Mesothelial cell of epicardium (in vitro differentiated cells): Measurements from ENCODE around the gene PLA2G6. TPM values are rescaled to one million over a fixed set of nuclear protein-coding genes. Genes with fewer than 3 reads are reported as not detected.

Experiments
- DNase-seq, 2 experiments: peaks; one replicate each; pipeline ENCODE4 v3.0.0; 2021; ENCODE audit warnings: low spot score in 2 of 2; ENCODE audit not compliant: unreplicated experiment in 2 of 2
- H3K27ac Mint-ChIP-seq: 2 replicates; pipeline ENCODE4 v1.8.0; 2021; ENCODE audit warnings: mixed read lengths
- H3K27me3 Mint-ChIP-seq: 2 replicates; pipeline ENCODE4 v1.8.0; 2021; ENCODE audit warnings: low read depth, mixed read lengths
- H3K36me3 Mint-ChIP-seq: 2 replicates; pipeline ENCODE4 v1.8.0; 2021; ENCODE audit warnings: mixed read lengths
- H3K4me1 Mint-ChIP-seq: 2 replicates; pipeline ENCODE4 v1.8.0; 2021; ENCODE audit warnings: mixed read lengths
- H3K4me3 Mint-ChIP-seq: 2 replicates; pipeline ENCODE4 v1.8.0; 2021; ENCODE audit warnings: mild to moderate bottlenecking, moderate library complexity, mixed read lengths
- H3K9me3 Mint-ChIP-seq: 2 replicates; pipeline ENCODE4 v1.8.0; 2021; ENCODE audit warnings: mixed read lengths
- CTCF ChIP-seq: fragments of 200-600 bp; sonication (generic); IDR thresholded peaks from one replicate; pipeline ENCODE4 v1.5.0; 2021; ENCODE audit warnings: antibody characterized with exemption; ENCODE audit not compliant: unreplicated experiment
- total RNA-seq: library from RNA; stranded (reverse); gene quantifications from 3 replicates; pipeline ENCODE4 v1.2.1, GENCODE V29; 2021

The PLA2G6 gene
- total RNA-seq, 1 donor from 2014 or later = 88.2 TPM

GRCh38 chr22:38135133-38135706 lies 46.4 kb downstream of the PLA2G6 start:
- H3K27me3 Mint-ChIP-seq = no peaks in the 10 kb centered on the region
- DNase-seq = no peak
- peak overlapping the region; percentile 44 for H3K27ac Mint-ChIP-seq
- H3K4me1 Mint-ChIP-seq = peaks cover 4% of the 10 kb centered on the region
- no peak for TF ChIP-seq CTCF
- peaks cover 4% of the 10 kb centered on the region for H3K9me3 Mint-ChIP-seq
- no peak overlapping the region for H3K4me3 Mint-ChIP-seq
- peaks cover 34% of the 10 kb centered on the region for H3K36me3 Mint-ChIP-seq

- Mint-ChIP-seq H3K9me3 (peaks cover 4% of the 10 kb centered on the region), H3K27ac (no peak overlapping the region), H3K27me3 (no peaks in the 10 kb centered on the region), H3K36me3 (peaks cover 30% of the 10 kb centered on the region), H3K4me3 (no peak overlapping the region), H3K4me1 (peaks cover 4% of the 10 kb centered on the region)
- no peak for TF ChIP-seq CTCF
- DNase-seq = no peak
These were observed 48.3 kb downstream of the PLA2G6 start for GRCh38 chr22:38133331-38133730.

GRCh38 chr22:38132794-38133193 lies 48.8 kb downstream of the PLA2G6 start:
- Mint-ChIP-seq H3K9me3 (peaks cover 4% of the 10 kb centered on the region), H3K27ac (no peak overlapping the region), H3K4me3 (no peak overlapping the region), H3K4me1 (peaks cover 4% of the 10 kb centered on the region), H3K27me3 (no peaks in the 10 kb centered on the region), H3K36me3 (peaks cover 28% of the 10 kb centered on the region)
- no peak for DNase-seq
- TF ChIP-seq CTCF = no peak

GRCh38 chr22:38132136-38132535 lies 49.5 kb downstream of the PLA2G6 start:
- H3K36me3 Mint-ChIP-seq = peaks cover 26% of the 10 kb centered on the region
- H3K4me3 Mint-ChIP-seq = no peak overlapping the region
- no peak for DNase-seq
- peaks cover 4% of the 10 kb centered on the region for H3K4me1 Mint-ChIP-seq
- no peaks in the 10 kb centered on the region for H3K27me3 Mint-ChIP-seq
- H3K27ac Mint-ChIP-seq = no peak overlapping the region
- peaks cover 4% of the 10 kb centered on the region for H3K9me3 Mint-ChIP-seq
- no peak for TF ChIP-seq CTCF

- Mint-ChIP-seq H3K4me3 (no peak overlapping the region), H3K4me1 (peaks cover 4% of the 10 kb centered on the region), H3K36me3 (peaks cover 25% of the 10 kb centered on the region), H3K9me3 (peaks cover 4% of the 10 kb centered on the region), H3K27me3 (no peaks in the 10 kb centered on the region), H3K27ac (no peak overlapping the region)
- no peak for DNase-seq
- TF ChIP-seq CTCF = no peak
These were observed 50.2 kb downstream of the PLA2G6 start for GRCh38 chr22:38131399-38131798.

- Mint-ChIP-seq H3K4me1 (no peaks in the 10 kb centered on the region), H3K27ac (no peak overlapping the region)
These were observed 51.8 kb downstream of the PLA2G6 start for GRCh38 chr22:38129856-38130255.

More at GRCh38 chr22:38129856-38130255, 51.8 kb downstream of the PLA2G6 start:
- no peak for TF ChIP-seq CTCF
- Mint-ChIP-seq H3K27me3 (no peaks in the 10 kb centered on the region), H3K9me3 (no peaks in the 10 kb centered on the region), H3K4me3 (no peak overlapping the region), H3K36me3 (peaks cover 13% of the 10 kb centered on the region)
- no peak for DNase-seq
